ENCODE results near the gene RASD2. TPM values are rescaled to one million over a fixed set of nuclear protein-coding genes. Genes with fewer than 3 reads are reported as not detected.

Gene RASD2
- total RNA-seq, 1 donor from 2014 or later = not detected

DNA sequence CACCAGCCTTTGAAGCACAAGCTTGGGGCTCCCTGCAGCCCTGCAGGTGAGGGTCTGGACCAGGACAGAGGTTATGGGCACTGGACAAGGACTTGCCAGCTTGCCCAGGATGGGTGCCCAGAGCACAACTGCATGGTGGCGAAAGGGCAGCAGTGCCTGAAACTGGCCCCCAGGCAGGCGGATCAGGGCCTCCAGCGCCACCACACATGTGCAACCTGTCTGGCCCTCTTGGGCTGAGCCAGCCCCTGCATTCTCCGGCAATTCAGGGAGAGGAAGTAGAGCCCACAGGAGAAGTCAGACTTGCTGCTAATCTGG lies 57.7 kb downstream of the RASD2 start:
- no peak for DNase-seq (ENCODE audit: low spot score)
- no peak for ATAC-seq

DNA sequence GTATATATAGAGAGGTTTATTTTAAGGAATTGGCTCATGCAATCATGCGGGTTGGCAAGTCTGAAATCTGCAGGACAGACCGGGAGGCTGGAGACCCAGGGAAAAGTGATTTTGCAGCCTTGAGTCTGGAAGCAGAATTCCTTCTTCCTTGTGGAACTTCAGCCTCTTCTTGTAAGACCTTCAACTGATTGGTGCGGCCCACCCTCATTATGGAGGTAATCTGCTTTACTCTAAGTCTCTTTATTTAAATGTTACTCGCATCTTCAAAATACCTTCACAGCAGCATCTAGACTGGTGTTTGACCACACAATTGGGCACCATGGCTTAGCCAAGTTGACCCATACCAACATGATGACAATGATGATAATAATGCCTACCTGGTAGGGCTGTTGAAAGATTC lies 58.7 kb downstream of the RASD2 start:
- no peak for DNase-seq (ENCODE audit: low spot score)
- ATAC-seq = no peak

DNA sequence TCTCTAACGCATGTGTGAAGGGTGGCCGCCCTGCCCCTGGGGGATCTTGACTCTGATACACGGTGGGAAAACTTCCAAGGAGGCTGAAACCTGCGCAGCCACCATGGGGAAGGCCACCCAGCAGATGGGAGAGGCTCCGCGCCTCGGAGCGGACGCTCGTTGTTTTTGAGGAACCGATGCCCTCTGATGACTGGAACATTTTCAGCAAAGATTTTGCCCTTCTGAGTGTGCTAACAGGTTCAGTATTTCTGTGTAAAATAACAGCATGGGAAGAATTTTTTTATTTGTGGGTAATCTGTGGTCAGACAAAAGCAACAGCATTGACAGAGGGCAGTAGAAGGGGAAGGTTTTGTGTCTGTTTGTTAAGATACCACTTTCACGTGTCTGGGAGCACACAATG lies 59.8 kb downstream of the RASD2 start:
- DNase-seq (ENCODE audit: low spot score) (no peak), ATAC-seq (no peak)

DNA sequence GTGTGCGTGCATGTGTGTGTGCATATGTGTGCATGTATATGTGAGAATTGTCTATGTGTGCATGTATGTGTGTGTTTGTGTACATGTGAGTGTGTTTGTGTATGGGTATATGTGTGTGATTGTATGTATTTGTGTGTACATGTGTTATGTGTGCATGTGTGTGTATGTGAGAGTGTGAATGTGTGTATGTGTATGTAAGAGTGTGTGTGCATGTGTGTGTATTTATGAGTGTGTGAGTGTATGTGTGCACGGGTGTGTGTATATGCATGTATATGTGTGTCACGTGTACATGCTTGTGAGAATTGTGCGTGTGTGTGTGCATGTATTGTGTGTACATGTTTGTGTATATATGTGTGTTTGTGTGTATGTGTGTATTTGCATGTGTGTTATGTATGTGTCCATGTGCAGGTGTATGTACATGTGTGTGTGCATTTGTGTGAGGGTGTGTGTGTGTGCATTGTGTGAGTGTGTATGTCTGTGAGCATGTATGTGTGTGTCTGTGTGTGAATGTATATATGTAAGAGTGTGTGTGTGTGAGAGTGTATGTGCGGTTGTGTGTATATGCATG lies 60.5 kb downstream of the RASD2 start:
- no peak for DNase-seq (ENCODE audit: low spot score)
- ATAC-seq = no peak

DNA sequence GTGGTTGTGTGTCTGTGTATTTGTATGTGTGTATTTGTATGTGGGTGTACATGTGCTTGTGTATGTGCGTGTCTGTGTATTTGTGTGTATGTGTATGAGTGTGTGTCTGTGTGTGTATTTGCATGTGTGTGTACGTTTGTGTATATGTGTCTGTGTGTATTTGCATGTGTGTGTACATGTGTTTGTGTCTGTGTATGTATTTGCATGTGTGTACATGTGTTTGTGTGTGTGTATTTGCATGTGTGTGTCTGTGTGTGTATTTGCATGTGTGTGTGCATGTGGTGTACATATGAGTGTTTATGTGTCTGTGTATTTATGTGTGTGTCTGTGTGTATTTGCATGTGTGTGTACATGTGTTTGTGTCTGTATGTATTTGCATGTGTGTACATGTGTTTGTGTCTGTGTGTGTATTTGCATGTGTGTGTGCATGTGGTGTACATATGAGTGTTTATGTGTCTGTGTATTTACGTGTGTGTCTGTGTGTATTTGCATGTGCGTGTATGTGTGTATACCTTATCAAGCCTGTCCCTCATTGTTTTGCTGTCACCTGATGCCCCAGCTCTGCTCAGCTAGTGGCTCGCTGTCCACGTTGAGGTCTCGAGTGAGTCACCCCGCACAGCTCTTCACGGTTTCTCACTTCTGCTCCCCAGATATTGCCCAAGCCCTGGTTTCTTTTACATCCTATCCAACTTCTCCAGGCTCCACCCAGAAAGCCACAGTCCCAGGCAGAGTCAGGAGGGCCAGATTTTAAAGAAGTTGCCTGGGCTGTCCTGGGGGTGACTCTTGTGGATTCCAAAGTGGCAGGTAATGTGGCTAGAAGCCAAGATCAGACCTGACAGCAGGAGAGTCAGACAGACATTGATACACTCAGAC lies 61.3 kb downstream of the RASD2 start:
- DNase-seq (ENCODE audit: low spot score) (no peak), ATAC-seq (no peak)

Other genes with a start within 250 kb of the RASD2 start
- 49.1 TPM for gene TOM1, start 240.9 kb upstream of the RASD2 start, total RNA-seq
- gene HMOX1, start 159.7 kb upstream of the RASD2 start, total RNA-seq = 35.9 TPM
- 9.1 TPM for gene MCM5, start 140.7 kb upstream of the RASD2 start, total RNA-seq
- 0.48 TPM for gene MB, start 76.5 kb downstream of the RASD2 start, total RNA-seq
- 31.7 TPM for gene APOL6, start 107.6 kb downstream of the RASD2 start, total RNA-seq
- gene APOL5, start 177.0 kb downstream of the RASD2 start, total RNA-seq = not detected